Measurements from ENCODE around the gene GTPBP3.

The GTPBP3 gene

GRCh38 chr19:17346109-17346671 is 8.8 kb downstream of the GTPBP3 start:
- Histone ChIP-seq H3K27me3 (replicated peaks; ENCODE audit: control insufficient read depth, insufficient read depth, low read length, poor library complexity, severe bottlenecking) (peaks cover 4% of the 10 kb centered on the region), H3K4me3 (ENCODE audit: insufficient read depth, low read depth, low read length, poor library complexity, severe bottlenecking) (no peak overlapping the region), H3K4me1 (ENCODE audit: control insufficient read depth, insufficient read depth, low read length, poor library complexity, severe bottlenecking) (no peaks in the 10 kb centered on the region), H3K9me3 (ENCODE audit: control insufficient read depth, low read length) (no peaks in the 10 kb centered on the region), H3K27ac (ENCODE audit: insufficient read depth, low read length, poor library complexity, severe bottlenecking) (no peak overlapping the region), H3K36me3 (ENCODE audit: control insufficient read depth, insufficient read depth, low read length) (peaks cover under 1% of the 10 kb centered on the region)
- peak; percentile 46 to 67 (median 51) for DNase-seq

- H3K4me3 ChIP-seq (ENCODE audit: insufficient read depth, low read depth, low read length, poor library complexity, severe bottlenecking) = no peak overlapping the region
- H3K9me3 ChIP-seq (ENCODE audit: control insufficient read depth, low read length) = no peaks in the 10 kb centered on the region
- H3K36me3 ChIP-seq (ENCODE audit: control insufficient read depth, insufficient read depth, low read length) = no peaks in the 10 kb centered on the region
- peaks cover 4% of the 10 kb centered on the region for H3K27me3 ChIP-seq (replicated peaks; ENCODE audit: control insufficient read depth, insufficient read depth, low read length, poor library complexity, severe bottlenecking)
- no peak overlapping the region for H3K27ac ChIP-seq (ENCODE audit: insufficient read depth, low read length, poor library complexity, severe bottlenecking)
- no peaks in the 10 kb centered on the region for H3K4me1 ChIP-seq (ENCODE audit: control insufficient read depth, insufficient read depth, low read length, poor library complexity, severe bottlenecking)
- DNase-seq = no peak
These were observed 10.0 kb downstream of the GTPBP3 start for GRCh38 chr19:17347361-17347760.

- Histone ChIP-seq H3K4me3 (ENCODE audit: insufficient read depth, low read depth, low read length, poor library complexity, severe bottlenecking) (no peak overlapping the region), H3K36me3 (ENCODE audit: control insufficient read depth, insufficient read depth, low read length) (no peaks in the 10 kb centered on the region), H3K27me3 (replicated peaks; ENCODE audit: control insufficient read depth, insufficient read depth, low read length, poor library complexity, severe bottlenecking) (peaks cover 4% of the 10 kb centered on the region), H3K27ac (ENCODE audit: insufficient read depth, low read length, poor library complexity, severe bottlenecking) (no peak overlapping the region), H3K9me3 (ENCODE audit: control insufficient read depth, low read length) (no peaks in the 10 kb centered on the region), H3K4me1 (ENCODE audit: control insufficient read depth, insufficient read depth, low read length, poor library complexity, severe bottlenecking) (no peaks in the 10 kb centered on the region)
- DNase-seq = no peak
These were observed 10.5 kb downstream of the GTPBP3 start for GRCh38 chr19:17347877-17348276.

GRCh38 chr19:17348700-17349099 is 11.3 kb downstream of the GTPBP3 start:
- H3K4me3 ChIP-seq (ENCODE audit: insufficient read depth, low read depth, low read length, poor library complexity, severe bottlenecking) = no peak overlapping the region
- no peaks in the 10 kb centered on the region for H3K4me1 ChIP-seq (ENCODE audit: control insufficient read depth, insufficient read depth, low read length, poor library complexity, severe bottlenecking)
- H3K9me3 ChIP-seq (ENCODE audit: control insufficient read depth, low read length) = no peaks in the 10 kb centered on the region
- H3K36me3 ChIP-seq (ENCODE audit: control insufficient read depth, insufficient read depth, low read length) = no peaks in the 10 kb centered on the region
- peaks cover 4% of the 10 kb centered on the region for H3K27me3 ChIP-seq (replicated peaks; ENCODE audit: control insufficient read depth, insufficient read depth, low read length, poor library complexity, severe bottlenecking)
- DNase-seq = no peak
- H3K27ac ChIP-seq (ENCODE audit: insufficient read depth, low read length, poor library complexity, severe bottlenecking) = no peak overlapping the region

- DNase-seq = no peak
- H3K36me3 ChIP-seq (ENCODE audit: control insufficient read depth, insufficient read depth, low read length) = no peaks in the 10 kb centered on the region
- H3K27ac ChIP-seq (ENCODE audit: insufficient read depth, low read length, poor library complexity, severe bottlenecking) = no peak overlapping the region
- no peaks in the 10 kb centered on the region for H3K9me3 ChIP-seq (ENCODE audit: control insufficient read depth, low read length)
- H3K4me1 ChIP-seq (ENCODE audit: control insufficient read depth, insufficient read depth, low read length, poor library complexity, severe bottlenecking) = no peaks in the 10 kb centered on the region
- H3K4me3 ChIP-seq (ENCODE audit: insufficient read depth, low read depth, low read length, poor library complexity, severe bottlenecking) = no peak overlapping the region
- H3K27me3 ChIP-seq (replicated peaks; ENCODE audit: control insufficient read depth, insufficient read depth, low read length, poor library complexity, severe bottlenecking) = peaks cover 4% of the 10 kb centered on the region
These were observed 14.6 kb downstream of the GTPBP3 start for GRCh38 chr19:17351815-17352435.

GRCh38 chr19:17352608-17353280 is 15.4 kb downstream of the GTPBP3 start:
- H3K4me1 ChIP-seq (ENCODE audit: control insufficient read depth, insufficient read depth, low read length, poor library complexity, severe bottlenecking) = no peaks in the 10 kb centered on the region
- no peak for DNase-seq
- H3K4me3 ChIP-seq (ENCODE audit: insufficient read depth, low read depth, low read length, poor library complexity, severe bottlenecking) = no peak overlapping the region
- H3K27ac ChIP-seq (ENCODE audit: insufficient read depth, low read length, poor library complexity, severe bottlenecking) = no peak overlapping the region
- no peaks in the 10 kb centered on the region for H3K27me3 ChIP-seq (replicated peaks; ENCODE audit: control insufficient read depth, insufficient read depth, low read length, poor library complexity, severe bottlenecking)
- no peaks in the 10 kb centered on the region for H3K9me3 ChIP-seq (ENCODE audit: control insufficient read depth, low read length)
- H3K36me3 ChIP-seq (ENCODE audit: control insufficient read depth, insufficient read depth, low read length) = no peaks in the 10 kb centered on the region

- Histone ChIP-seq H3K4me1 (ENCODE audit: control insufficient read depth, insufficient read depth, low read length, poor library complexity, severe bottlenecking) (no peaks in the 10 kb centered on the region), H3K4me3 (ENCODE audit: insufficient read depth, low read depth, low read length, poor library complexity, severe bottlenecking) (no peak overlapping the region), H3K9me3 (ENCODE audit: control insufficient read depth, low read length) (no peaks in the 10 kb centered on the region), H3K36me3 (ENCODE audit: control insufficient read depth, insufficient read depth, low read length) (no peaks in the 10 kb centered on the region), H3K27me3 (replicated peaks; ENCODE audit: control insufficient read depth, insufficient read depth, low read length, poor library complexity, severe bottlenecking) (no peaks in the 10 kb centered on the region), H3K27ac (ENCODE audit: insufficient read depth, low read length, poor library complexity, severe bottlenecking) (no peak overlapping the region)
- DNase-seq = no peak
These were observed 16.0 kb downstream of the GTPBP3 start for GRCh38 chr19:17353386-17353785.

GRCh38 chr19:17357078-17357666 is 19.8 kb downstream of the GTPBP3 start:
- DNase-seq = no peak
- Histone ChIP-seq H3K36me3 (ENCODE audit: control insufficient read depth, insufficient read depth, low read length) (no peaks in the 10 kb centered on the region), H3K27ac (ENCODE audit: insufficient read depth, low read length, poor library complexity, severe bottlenecking) (no peak overlapping the region), H3K4me1 (ENCODE audit: control insufficient read depth, insufficient read depth, low read length, poor library complexity, severe bottlenecking) (no peaks in the 10 kb centered on the region), H3K9me3 (ENCODE audit: control insufficient read depth, low read length) (no peaks in the 10 kb centered on the region), H3K4me3 (ENCODE audit: insufficient read depth, low read depth, low read length, poor library complexity, severe bottlenecking) (no peak overlapping the region), H3K27me3 (replicated peaks; ENCODE audit: control insufficient read depth, insufficient read depth, low read length, poor library complexity, severe bottlenecking) (no peaks in the 10 kb centered on the region)

- H3K36me3 ChIP-seq (ENCODE audit: control insufficient read depth, insufficient read depth, low read length) = no peaks in the 10 kb centered on the region
- no peaks in the 10 kb centered on the region for H3K27me3 ChIP-seq (replicated peaks; ENCODE audit: control insufficient read depth, insufficient read depth, low read length, poor library complexity, severe bottlenecking)
- no peak for DNase-seq
- H3K27ac ChIP-seq (ENCODE audit: insufficient read depth, low read length, poor library complexity, severe bottlenecking) = no peak overlapping the region
- no peaks in the 10 kb centered on the region for H3K9me3 ChIP-seq (ENCODE audit: control insufficient read depth, low read length)
- H3K4me3 ChIP-seq (ENCODE audit: insufficient read depth, low read depth, low read length, poor library complexity, severe bottlenecking) = no peak overlapping the region
- no peaks in the 10 kb centered on the region for H3K4me1 ChIP-seq (ENCODE audit: control insufficient read depth, insufficient read depth, low read length, poor library complexity, severe bottlenecking)
These were observed 20.4 kb downstream of the GTPBP3 start for GRCh38 chr19:17357724-17358123.

GRCh38 chr19:17358395-17358794 is 21.0 kb downstream of the GTPBP3 start:
- Histone ChIP-seq H3K9me3 (ENCODE audit: control insufficient read depth, low read length) (no peaks in the 10 kb centered on the region), H3K27ac (ENCODE audit: insufficient read depth, low read length, poor library complexity, severe bottlenecking) (no peak overlapping the region), H3K36me3 (ENCODE audit: control insufficient read depth, insufficient read depth, low read length) (no peaks in the 10 kb centered on the region), H3K4me1 (ENCODE audit: control insufficient read depth, insufficient read depth, low read length, poor library complexity, severe bottlenecking) (no peaks in the 10 kb centered on the region), H3K4me3 (ENCODE audit: insufficient read depth, low read depth, low read length, poor library complexity, severe bottlenecking) (no peak overlapping the region), H3K27me3 (replicated peaks; ENCODE audit: control insufficient read depth, insufficient read depth, low read length, poor library complexity, severe bottlenecking) (no peaks in the 10 kb centered on the region)
- DNase-seq = no peak
